ENCODE data around the gene PACSIN2.

Gene PACSIN2

DNA sequence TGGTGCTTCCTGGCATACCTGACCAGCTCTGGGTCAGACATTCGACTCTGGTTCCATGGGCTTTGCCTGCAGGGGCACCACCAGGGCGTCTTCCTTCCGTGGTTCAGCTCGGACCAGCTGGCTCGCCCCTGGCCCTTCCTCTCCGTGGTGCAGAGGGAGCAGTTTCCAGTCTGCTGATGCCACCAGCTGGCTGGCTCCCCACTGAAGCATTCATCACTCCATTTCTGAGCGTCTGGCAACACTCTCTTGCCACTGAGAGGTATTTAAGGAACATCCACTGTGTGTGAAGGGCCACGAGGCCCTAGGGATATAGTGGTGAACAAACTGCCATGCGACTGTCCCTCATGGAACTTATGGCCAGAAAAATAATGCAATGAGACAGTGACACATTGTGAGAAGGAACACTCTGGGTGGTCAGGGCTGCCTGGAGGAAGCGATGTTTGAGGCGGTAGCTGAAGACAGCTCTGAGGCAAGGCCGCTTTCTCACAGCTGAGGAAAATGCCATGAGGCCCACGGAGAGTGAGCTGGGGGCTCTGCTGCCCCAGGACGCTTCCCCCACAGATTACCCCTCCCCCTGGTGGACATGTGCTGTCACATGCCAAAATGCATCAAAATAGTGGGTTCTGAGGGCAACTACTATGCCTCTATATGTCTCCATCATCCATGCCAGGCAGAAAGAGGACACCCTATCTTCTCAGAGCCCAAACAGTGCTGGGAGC, 113.0 kb downstream of the PACSIN2 start:
- DNase-seq: no peak

DNA sequence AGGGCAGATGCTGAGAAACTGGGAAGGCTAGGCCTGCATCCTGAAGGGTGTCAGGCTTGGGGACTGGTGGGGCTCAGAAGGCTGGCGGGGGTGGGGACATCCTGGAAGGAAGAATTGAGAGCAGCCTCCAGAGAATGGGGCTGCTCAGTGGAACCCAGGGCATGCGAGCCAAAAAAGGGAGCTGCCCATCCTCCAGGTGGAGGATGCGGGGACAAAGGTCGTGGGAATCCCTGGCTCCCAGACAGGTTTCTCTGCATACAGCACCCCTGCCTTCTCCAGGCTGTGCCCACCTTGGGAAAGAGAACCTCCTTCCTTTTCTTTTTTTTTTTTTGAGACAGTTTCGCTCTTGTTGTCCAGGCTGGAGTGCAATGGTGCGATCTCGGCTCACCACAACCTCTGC, 117.0 kb downstream of the PACSIN2 start:
- no peak for DNase-seq

DNA sequence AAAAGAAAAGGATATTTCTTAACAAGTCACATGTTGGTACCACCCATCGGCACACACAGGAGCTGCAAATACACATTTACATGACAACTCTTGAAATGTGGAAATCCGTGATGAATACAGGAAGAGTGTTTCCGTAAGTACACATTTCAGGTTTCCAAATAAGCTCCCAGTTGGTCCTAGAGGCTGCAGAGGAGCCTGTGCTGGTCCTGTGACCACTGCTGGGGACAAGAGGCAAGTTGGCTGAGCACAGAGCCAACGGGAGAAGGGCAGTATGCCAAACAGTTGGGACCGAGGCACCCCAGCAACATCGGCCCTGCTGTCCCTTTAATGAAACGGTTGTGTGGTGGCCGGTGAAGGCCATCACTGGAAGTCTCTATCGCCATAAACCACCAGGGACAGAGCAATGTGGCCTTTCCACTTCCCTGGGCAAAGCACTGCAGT, 119.4 kb downstream of the PACSIN2 start:
- no peak for DNase-seq

DNA sequence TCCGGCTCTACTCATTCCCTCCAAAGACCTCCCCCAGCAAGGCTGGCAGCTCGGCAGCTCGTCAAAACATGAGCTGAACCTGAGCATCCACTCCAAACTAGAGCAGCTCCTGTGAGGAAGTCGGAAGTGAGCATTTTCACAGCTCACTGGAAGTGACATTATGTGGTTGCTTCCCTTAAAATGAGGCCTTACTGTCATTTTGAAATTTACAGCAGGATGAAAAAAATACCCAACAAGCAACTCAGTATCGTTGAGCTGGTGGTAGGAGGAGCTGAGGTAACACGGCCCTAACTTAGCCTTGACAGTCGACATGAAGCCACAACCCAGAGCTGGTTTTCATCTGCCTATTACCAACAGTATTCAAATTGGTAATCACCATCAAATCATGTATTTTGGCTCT, 119.9 kb downstream of the PACSIN2 start:
- no peak for DNase-seq

DNA sequence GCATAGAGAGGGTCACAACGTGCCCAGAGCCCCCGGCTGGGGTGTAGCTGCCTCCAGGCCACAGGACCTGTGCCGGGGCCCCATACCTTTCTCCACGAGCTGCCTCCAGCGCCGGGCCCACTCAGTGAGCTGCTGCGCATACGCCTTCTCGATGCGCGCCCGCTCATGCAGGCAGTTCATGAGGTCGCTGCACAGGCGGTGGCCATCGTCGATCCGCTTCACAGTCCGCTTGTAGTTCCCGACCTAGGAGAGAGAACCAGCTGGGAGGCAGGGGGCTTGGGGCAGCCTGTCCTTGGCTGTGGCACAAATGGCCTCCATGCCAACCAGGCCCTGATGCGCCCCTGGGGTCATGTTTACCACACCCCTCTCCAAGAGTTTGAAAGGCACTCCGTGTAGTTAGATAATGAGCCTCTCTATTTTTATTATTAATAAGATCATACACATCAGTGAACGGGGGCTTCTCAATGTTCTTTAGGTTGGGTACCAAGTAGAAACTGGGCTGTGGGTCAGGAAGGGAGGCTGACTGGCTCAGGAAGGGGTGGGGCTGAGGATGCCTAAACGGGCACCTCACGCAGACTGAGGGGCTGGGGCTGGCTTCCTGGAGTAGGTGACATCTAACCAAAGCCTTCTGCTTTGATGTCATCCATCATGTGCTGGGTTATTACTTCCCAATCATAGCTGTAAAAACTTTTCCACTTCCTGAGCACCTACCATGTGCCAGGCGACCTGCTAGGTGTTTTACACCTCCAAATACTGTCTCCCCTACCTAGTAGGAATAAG, 121.4 kb downstream of the PACSIN2 start:
- no peak for DNase-seq

DNA sequence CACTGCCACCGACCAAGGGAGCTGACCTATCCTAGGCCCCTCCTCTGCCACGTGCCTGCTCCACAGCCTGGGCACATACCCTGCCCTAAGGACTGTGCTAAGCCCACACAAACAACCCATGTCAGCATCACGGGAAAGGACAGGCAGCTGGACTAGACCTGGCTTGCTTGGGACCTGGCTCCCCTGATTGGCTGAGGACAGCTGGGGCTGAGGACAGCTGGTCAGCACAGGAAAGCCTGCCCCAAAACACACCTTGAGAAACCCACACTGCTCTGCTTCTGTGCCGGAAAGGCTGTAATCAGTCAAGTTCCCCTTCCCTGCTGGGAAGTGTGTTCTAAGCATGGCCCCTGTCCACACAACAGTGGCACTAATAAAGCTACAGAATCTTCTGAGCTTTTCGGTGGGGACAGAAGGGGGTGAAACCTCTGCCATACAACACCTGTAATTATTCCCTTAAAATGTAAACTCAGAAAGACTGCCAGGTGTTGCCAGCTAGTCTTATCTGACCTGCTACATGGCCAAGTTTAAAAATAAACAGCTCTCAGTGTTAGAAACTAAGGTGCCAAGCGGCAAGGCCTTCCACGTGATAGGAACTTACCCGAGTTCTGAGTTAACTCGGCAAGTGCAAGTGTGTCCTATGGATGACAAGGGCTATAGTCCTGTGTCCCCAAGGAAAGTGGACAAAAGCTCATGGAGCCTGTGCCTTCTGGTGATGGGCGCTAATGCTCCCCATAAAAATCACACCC, 122.2 kb downstream of the PACSIN2 start:
- no peak for DNase-seq

DNA sequence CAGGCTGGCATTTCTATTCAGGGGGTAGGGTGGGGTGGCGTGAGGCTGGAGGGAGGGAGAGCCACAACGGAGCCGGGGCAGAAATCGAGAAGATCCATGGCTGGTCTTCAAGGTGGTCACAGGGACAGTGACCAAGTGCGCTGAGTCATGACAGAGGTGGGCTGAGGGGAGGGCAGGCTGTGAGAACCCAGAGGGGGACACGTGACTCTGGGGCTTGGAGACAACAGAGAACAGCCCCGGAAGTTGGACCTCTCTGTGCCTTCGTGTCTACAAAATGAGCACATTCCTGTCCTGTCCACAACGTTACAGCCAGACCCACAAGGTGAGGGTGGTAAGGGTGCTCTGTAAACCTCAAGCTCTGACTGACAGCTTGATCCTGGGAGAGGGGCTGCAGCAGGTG, 122.8 kb downstream of the PACSIN2 start:
- no peak for DNase-seq

DNA sequence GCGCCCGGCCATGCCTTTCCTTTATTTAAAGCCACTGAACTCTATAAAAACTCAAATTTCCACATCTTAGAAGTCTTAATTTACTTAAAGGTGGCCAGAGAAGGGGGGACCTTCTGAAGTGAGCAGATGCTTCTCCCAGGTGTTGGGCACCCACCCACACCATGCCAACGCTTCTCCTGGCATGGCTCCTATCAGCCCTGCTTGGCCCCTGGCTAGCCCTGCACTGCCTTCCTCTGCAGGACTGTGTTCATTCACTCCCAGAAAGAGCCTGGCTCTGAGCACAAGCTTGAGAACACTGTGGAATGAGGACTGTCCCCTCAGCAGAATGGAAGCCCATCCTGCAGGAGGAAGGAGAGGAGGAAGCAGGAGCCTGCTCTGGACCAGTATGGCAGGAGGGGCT, 123.3 kb downstream of the PACSIN2 start:
- DNase-seq: no peak

DNA sequence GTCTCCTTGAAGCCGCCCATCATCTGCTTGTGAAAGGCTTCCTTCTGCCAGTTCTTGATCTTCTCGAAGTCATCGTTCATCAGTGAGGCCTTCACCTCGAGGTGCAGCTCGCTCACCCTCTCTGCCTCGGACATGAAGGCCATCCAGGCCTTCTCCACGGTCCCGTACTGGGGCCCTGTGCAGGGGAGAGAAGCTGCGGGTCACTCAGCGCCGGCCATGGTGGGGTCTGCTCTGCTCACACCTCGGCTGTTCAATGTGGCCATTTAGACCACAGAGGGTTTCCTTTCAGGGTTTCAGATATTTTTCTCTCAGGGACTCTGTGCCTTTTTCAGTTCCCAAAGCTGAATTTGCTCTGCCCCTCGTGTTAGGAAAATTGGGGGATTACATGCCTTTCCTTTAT, 123.9 kb downstream of the PACSIN2 start:
- DNase-seq: no peak

DNA sequence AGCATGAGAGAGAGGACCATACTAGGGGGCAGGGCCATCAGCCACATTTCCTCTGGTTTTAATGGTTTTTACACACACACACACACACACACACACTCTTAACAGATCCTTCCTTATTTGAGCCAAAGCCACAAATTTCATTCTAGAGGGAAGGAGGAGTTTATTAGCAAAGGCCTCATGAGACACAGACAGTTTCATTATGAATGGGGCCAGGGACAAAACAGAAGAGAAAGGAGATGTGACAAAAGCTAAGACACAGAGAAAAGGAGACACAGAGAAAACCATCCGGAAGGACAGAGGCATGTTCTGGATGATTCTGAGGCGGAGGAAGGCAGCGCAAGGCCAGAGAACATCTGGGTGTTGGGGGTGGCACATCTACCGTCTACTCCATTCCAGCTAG, 125.6 kb downstream of the PACSIN2 start:
- DNase-seq: no peak

DNA sequence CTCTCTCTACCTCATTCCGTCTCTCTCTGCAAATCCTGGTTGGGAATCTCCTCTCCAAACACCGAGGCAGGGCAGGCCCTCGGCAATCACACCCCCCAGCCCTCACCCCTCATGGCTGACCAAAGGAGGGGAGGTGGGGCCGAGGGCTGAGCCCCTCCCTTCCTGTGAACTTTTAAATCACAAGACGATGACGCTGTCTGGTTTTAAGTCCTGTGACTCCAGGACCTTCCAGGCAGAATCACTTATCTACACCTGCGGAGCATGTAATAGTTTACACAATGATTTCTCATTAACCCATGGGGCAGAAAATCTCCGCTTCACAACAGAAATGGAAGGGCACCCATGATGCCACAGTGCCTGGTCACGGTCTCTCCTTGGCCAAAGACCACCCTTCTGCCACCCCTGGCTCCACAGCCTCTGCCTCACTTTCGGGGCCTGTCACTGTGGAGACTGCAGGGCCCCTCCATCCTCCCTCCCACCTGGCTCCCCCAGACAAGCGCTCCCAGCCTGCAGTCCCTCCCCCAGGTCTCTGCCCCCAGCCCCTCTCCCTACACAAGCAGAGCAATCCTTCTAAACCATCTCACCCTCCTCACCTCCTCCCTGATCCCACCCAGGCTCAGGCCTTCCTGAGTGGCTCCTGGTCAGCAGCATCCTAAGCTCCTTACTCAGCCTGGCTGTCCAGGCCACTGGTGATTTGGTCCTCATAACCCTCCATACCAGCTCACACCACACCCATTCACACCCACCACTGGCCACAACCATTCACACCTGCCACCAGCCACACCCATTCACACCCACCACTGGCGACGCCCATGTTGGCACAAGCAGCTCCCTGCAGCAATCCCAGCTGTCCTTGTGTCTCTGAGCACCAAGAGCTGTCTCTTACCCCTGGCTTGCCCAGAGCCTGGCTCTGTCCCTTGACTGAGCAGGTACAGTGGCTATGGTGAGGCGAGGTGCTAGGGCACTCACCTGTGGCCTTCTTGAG, 127.1 kb downstream of the PACSIN2 start:
- no peak for DNase-seq

DNA sequence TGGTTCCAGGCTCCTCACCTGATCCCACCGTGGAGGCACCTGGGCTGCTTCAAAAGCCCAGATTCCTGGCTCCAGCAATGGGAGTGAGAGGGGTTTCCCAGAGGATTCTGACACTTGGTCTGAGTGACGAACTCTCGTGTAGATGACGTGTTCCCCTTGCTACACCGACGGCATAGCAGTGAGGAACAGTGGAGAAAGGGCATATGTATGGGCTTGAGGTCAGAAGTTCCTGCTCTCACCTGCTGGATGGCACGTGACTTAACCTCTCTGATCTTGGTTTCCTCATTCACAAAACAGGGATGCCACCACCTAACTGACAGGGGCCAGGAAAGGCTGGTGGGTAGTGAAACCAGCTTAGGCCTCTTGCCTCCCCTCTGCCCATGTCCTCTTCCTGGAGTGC, 127.8 kb downstream of the PACSIN2 start:
- no peak for DNase-seq

DNA sequence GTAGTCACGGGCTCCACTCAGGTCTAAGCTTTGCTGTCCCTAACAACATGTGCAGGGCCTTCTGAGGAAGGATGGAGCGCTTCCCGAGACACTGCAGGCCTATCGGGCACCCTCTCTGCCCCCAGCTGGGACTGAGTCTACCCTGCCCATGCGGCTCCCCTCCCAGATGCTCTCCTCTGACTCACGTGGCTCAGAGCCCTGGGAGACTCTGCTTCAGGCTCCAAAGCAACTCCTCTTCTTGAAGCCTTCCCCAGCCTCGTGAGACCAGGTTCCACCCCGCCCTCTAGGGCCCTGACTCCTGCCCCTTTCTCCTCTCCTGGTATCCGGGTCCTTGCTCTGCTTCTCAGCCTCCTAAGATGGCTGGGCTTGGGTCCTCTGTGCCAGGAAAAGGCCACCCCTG, 129.5 kb downstream of the PACSIN2 start:
- no peak for DNase-seq

DNA sequence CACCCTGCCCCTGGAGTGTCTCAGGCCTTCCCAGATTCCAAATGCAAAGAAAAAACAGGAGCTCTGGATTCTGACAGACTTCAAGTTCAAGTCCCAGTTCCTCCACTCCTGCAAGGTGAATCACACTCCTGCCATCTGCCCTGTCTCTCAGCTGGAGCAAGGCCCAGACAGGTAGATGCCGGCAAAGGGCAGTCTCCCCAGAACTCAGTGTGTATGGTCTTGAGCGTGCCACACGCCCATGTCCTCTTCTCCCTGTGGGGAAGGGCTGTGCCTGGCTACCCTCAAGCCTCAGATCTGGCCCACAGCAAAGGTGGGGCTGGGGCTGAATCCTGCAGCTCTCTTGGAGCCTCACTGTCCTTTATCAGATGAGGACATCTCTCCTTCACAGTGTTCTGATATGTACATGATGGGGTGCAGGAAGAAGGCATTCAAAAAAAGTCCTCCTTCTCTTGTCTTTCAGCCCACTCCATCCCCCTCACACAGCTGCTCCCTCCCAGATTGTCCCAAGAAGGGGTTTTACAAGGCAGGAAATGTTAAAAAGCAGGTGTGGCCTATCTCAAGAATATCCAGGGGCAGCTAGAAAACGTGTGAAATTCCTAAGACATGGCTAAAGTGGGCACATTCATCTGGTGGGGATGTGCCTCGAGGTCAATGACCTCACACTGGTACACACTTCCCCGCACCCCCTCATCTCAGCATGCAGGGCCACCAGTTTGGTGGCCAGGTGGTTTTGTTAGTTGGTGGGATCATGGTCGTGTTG, 130.2 kb downstream of the PACSIN2 start:
- DNase-seq: no peak

DNA sequence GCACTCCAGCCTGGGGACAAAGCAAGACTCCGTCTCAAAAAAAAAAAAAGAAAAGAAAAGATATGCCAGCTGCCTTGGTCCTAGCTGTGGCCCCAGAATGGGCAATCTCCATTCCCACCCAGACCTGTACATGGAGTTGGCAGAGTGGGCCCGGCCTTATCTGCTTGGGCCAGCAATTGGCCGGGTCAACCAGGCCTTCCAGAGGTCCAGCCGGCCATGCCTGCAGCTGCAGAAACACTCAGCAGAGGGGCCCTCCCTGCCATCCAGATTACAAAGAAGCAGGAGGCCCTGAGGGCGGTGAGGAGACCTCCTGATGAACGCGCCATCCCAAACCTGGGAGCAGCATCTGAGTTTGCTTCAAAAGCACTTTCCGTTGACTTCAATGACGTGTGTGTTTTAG, 131.0 kb downstream of the PACSIN2 start:
- no peak for DNase-seq

DNA sequence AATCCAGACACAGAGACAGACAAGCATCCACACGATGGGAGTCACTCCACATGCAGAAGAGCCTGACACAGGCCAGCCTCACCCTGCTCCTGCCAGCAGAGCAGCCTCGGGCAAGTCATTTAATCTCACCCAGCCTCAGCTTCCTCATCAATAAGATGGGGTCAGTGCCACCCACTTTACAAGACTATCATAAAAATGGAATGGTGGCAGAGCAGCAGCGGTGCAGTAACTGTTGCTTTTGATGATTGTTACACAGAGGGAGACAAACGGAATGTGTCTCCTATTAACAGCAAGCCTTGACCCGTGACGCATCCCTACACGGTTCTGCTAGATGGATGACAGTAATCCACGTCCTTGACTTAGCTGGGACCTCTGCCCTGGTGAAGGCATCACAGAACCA, 131.8 kb downstream of the PACSIN2 start:
- DNase-seq: no peak

DNA sequence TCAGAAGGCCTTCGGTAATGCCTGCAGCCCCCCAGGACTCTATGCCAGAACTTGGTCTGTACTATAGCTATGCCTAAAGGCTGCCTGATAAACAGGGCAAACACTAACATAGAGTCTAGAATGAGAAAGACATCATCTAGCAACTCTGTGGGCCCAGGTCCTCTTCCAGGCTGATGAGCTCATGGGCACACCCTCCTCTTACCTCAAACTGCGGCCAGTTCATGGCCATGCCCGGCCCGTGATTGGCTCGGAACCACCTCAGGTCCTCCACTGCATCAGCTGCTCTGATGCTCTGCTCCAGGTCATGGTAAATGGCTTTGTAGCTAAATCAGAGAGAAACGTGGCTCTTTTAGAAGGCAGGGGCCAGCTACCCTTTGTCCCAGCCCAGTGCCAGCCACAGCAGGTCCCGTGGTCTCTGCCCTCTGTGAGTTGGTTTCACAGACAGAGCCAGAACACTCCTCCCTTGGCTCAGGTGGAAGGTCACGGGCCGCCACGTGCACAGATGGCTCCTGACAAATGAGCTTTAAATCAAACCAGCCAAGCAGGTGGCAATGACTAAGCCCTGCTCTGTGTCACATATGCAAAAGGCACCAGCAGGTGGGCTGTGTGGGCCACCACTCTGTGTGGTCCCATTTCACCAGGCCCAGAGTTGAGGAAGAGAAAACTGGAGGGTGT, 132.8 kb downstream of the PACSIN2 start:
- no peak for DNase-seq

DNA sequence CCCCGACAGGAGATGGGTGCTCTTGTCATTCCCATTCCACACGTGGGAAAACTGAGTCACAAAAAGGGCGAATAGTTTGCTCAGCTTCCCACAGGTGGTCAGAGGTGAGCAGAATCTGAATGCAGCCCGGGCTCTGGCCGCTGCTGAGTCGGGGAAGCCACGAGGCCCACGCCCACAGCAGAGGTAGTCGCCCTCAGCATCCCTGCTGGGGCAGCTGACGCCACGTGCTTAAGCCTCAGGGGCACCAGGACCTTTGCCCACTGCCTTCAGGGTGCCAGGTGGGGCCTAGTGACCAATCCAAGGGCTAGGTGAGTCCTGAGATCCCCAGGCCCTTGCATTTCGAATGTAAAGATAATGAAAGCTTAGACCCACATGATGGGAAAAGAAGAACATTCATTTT, 133.7 kb downstream of the PACSIN2 start:
- DNase-seq: no peak

DNA sequence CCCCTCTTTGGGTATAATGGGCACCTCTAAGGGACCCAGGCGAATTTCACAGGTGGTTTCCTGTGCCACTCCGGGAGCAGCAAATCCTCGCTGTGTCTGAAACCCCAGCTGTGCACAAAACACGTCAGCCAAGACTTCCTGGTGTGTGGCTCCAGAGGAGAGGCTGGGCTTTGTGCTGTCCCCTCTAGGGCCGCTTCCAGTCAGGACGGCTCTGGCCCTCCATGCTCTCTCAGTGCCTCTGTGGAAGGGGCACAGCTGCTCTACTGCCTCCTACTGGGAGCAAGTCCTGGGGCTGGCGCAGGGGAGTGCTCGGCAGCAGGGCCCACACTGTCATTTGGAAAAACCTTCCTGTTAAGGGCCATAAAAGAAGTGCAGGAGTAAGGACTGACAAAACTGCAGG, 134.1 kb downstream of the PACSIN2 start:
- no peak for DNase-seq

DNA sequence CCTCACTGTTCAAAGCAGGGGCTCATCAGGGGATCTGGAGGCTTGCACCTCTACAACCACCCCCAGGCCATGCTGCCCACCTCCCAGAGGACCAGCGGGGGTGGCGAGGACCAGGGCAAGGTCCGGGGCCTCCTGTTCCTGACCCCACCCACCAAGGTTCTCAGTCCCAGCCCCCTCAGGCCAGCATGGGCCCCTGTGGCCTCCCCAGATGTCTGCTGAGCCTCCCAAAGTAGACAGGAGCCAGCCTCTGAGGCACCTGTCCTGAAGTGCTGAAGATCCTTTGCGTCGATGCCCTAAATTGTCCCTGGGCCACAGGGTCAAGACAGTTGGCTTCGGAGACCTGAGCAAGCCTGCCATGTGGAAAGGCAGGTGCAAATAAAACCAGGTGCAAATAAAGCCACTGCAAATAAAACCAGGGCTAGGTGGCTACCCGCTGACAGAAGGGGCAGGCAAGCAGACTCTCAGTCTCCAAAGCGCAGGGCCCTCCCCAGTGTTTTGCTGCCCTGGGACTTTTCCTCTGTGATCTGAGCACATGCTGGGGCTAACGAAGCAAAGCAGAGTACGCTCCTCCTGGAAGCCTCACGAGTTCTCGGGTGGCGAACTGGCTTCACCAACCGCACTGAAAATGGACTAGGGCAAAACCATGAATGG, 135.5 kb downstream of the PACSIN2 start:
- no peak for DNase-seq
